HCT116 (cell line): ENCODE results near the gene NRIP3.

ENCODE experiments used
- ATF3 ChIP-seq: IDR thresholded peaks from 2 replicates; pipeline ENCODE4 v1.6.1; 2012
- CEBPB ChIP-seq: IDR thresholded peaks from 2 replicates; pipeline ENCODE4 v1.6.1; 2012; ENCODE audit warnings: low read depth
- FOSL1 ChIP-seq: IDR thresholded peaks from 2 replicates; pipeline ENCODE4 v1.6.1; 2012; ENCODE audit warnings: low read depth
- POLR2A ChIP-seq: IDR thresholded peaks from 2 replicates; pipeline ENCODE4 v1.7.0; 2011; ENCODE audit warnings: borderline replicate concordance; ENCODE audit not compliant: insufficient read depth, insufficient read length; ENCODE audit errors: extremely low read depth
- RAD21 ChIP-seq: IDR thresholded peaks from 2 replicates; pipeline ENCODE4 v1.6.1; 2012; ENCODE audit warnings: low read depth, mild to moderate bottlenecking
- SP1 ChIP-seq: IDR thresholded peaks from 2 replicates; pipeline ENCODE4 v1.6.1; 2012; ENCODE audit warnings: low read depth
- TF ChIP-seq, protein P1 (sequence below), 3 experiments: fragments of 200-600 bp in 1 of 3; sonication (generic) in 1 of 3; IDR thresholded peaks in 2 of 3; conservative IDR thresholded peaks in 1 of 3; 2 replicates each; pipeline ENCODE4 v1.5.1; 2012 to 2017; ENCODE audit warnings: low read depth in 2 of 3, low read length in 2 of 3, antibody characterized with exemption in 1 of 3, borderline replicate concordance in 1 of 3, control low read depth in 1 of 3, mild to moderate bottlenecking in 1 of 3, mixed read lengths in 1 of 3, mixed run types in 1 of 3, moderate library complexity in 1 of 3; ENCODE audit not compliant: insufficient read depth in 1 of 3
- TF ChIP-seq, protein P2 (sequence below): IDR thresholded peaks from 2 replicates; pipeline ENCODE4 v1.6.1; 2012; ENCODE audit warnings: low read depth

DNA sequence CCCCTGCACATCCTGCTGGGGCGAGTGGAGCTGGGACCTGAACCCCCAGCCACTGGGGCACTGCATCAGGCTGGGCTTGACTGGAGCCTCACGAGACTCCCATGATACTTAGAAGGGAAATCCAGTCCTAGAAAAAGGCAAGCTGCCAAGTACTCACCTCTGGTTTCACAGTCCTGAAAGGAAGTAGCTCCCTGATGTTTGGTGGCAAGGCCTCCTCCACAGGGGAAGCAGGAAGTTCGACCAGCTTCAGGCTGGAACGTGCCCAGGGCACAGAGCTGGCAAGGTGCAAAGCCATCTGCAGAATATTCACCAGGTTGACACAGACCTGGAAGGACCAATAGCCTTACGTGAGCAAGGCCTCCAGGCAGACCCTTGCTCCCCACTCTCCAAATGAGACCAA lies 26.8 kb upstream of the NRIP3 start:
- TF ChIP-seq POLR2A (no peak), ATF3 (no peak), RAD21 (no peak), CEBPB (no peak), SP1 (no peak), FOSL1 (no peak)
- TF ChIP-seq, protein P1, sequence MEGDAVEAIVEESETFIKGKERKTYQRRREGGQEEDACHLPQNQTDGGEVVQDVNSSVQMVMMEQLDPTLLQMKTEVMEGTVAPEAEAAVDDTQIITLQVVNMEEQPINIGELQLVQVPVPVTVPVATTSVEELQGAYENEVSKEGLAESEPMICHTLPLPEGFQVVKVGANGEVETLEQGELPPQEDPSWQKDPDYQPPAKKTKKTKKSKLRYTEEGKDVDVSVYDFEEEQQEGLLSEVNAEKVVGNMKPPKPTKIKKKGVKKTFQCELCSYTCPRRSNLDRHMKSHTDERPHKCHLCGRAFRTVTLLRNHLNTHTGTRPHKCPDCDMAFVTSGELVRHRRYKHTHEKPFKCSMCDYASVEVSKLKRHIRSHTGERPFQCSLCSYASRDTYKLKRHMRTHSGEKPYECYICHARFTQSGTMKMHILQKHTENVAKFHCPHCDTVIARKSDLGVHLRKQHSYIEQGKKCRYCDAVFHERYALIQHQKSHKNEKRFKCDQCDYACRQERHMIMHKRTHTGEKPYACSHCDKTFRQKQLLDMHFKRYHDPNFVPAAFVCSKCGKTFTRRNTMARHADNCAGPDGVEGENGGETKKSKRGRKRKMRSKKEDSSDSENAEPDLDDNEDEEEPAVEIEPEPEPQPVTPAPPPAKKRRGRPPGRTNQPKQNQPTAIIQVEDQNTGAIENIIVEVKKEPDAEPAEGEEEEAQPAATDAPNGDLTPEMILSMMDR (IDR thresholded peaks at IDR 0.05 in 2 of 3, conservative IDR thresholded peaks at IDR 0.05 in 1 of 3; ENCODE audit: borderline replicate concordance in 1 of 3, insufficient read depth in 1 of 3, low read depth in 2 of 3, low read length in 2 of 3): no peak
- TF ChIP-seq, protein P2, sequence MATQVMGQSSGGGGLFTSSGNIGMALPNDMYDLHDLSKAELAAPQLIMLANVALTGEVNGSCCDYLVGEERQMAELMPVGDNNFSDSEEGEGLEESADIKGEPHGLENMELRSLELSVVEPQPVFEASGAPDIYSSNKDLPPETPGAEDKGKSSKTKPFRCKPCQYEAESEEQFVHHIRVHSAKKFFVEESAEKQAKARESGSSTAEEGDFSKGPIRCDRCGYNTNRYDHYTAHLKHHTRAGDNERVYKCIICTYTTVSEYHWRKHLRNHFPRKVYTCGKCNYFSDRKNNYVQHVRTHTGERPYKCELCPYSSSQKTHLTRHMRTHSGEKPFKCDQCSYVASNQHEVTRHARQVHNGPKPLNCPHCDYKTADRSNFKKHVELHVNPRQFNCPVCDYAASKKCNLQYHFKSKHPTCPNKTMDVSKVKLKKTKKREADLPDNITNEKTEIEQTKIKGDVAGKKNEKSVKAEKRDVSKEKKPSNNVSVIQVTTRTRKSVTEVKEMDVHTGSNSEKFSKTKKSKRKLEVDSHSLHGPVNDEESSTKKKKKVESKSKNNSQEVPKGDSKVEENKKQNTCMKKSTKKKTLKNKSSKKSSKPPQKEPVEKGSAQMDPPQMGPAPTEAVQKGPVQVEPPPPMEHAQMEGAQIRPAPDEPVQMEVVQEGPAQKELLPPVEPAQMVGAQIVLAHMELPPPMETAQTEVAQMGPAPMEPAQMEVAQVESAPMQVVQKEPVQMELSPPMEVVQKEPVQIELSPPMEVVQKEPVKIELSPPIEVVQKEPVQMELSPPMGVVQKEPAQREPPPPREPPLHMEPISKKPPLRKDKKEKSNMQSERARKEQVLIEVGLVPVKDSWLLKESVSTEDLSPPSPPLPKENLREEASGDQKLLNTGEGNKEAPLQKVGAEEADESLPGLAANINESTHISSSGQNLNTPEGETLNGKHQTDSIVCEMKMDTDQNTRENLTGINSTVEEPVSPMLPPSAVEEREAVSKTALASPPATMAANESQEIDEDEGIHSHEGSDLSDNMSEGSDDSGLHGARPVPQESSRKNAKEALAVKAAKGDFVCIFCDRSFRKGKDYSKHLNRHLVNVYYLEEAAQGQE: no peak
